ENCODE data around the gene CLK2. TPM values are rescaled to one million over a fixed set of nuclear protein-coding genes. Genes with fewer than 3 reads are reported as not detected.

CLK2 gene
- total and polyA plus RNA-seq, 7 experiments from 2014 or later = 16.7 to 137 (median 73.7) TPM

GRCh38 chr1:155308493-155309422 is 35.5 kb upstream of the CLK2 start, which contains the start of gene FDPS:
Gene FDPS (plus strand): TSS chr1:155308866. CDS start chr1:155309790, 924 bp downstream.
- intact Hi-C loops (cut with micrococcal nuclease) = loop anchor here (1.0 kb wide), 10 partner anchors 15 to 746 kb away; partner anchors contain the start of genes CLK2 (in 2 of the 2), HCN3 (in 2 of the 2), LAMTOR2 (in 2 of the 2) and SCAMP3 (in 2 of the 2)
- Mint-ChIP-seq H3K4me3 (peak within 1 kb of the TSS; percentile 88 to 99 (median 97)), H3K4me1 (peaks cover 12 to 43% (median 27%) of the 10 kb centered on the region in 7 donors), H3K27ac (peak within 1 kb of the TSS; percentile 89 to 98 (median 96)), H3K36me3 (peaks cover 0 to 29% (median 7%) of the 10 kb centered on the region in 5 donors), H3K9me3 (no peaks in the 10 kb centered on the region), H3K27me3 (no peaks in the 10 kb centered on the region)
- Histone ChIP-seq H3K27me3 (ENCODE audit: control insufficient read depth in 2 of 2, insufficient read depth in 2 of 2, low read length in 2 of 2) (no peaks in the 10 kb centered on the region), H3K9me3 (ENCODE audit: control insufficient read depth in 2 of 3, low read length in 3 of 3) (no peaks in the 10 kb centered on the region), H3K36me3 (ENCODE audit: control insufficient read depth in 2 of 3, insufficient read depth in 3 of 3, low read length in 3 of 3) (peaks cover 0 to 12% (median 5%) of the 10 kb centered on the region in 3 experiments), H3K4me3 (ENCODE audit: low read length) (peak within 1 kb of the TSS; percentile 90), H3K4me1 (ENCODE audit: control insufficient read depth in 2 of 2, insufficient read depth in 2 of 2, low read length in 2 of 2) (peaks cover 11 to 20% of the 10 kb centered on the region in 2 donors), H3K27ac (ENCODE audit: low read depth, low read length) (peak within 1 kb of the TSS; percentile 87)
- DNase-seq (peak; percentile 83 to 98 (median 95)), ATAC-seq (peak; percentile 98)
- ChIA-PET CTCF (interaction anchor here (1.1 to 1.9 kb wide), 3 partner anchors 12 to 58 kb away, joined by 4 to 10 read pairs (median 4); partner anchors contain the start of gene RUSC1), POLR2A (interaction anchor here (0.6 to 1.9 kb wide), 6 partner anchors 10 to 64 kb away, joined by 3 to 15 read pairs (median 4); no protein-coding TSS in a partner anchor)

- Mint-ChIP-seq H3K9me3 (no peaks in the 10 kb centered on the region), H3K27ac (peak overlapping the region in 7 of 9 donors; percentile 43 to 97 (median 94)), H3K4me1 (peaks cover 12 to 35% (median 27%) of the 10 kb centered on the region in 7 donors), H3K27me3 (no peaks in the 10 kb centered on the region), H3K36me3 (peaks cover 0 to 19% (median 2%) of the 10 kb centered on the region in 5 donors), H3K4me3 (peak overlapping the region in 5 of 10 donors; percentile 17 to 49 (median 34))
- DNase-seq (no peak), ATAC-seq (no peak)
- Histone ChIP-seq H3K4me3 (ENCODE audit: low read length) (no peak overlapping the region), H3K9me3 (ENCODE audit: control insufficient read depth in 2 of 3, low read length in 3 of 3) (no peaks in the 10 kb centered on the region), H3K27ac (ENCODE audit: low read depth, low read length) (no peak overlapping the region), H3K4me1 (ENCODE audit: control insufficient read depth in 2 of 2, insufficient read depth in 2 of 2, low read length in 2 of 2) (peaks cover 11 to 20% of the 10 kb centered on the region in 2 donors), H3K36me3 (ENCODE audit: control insufficient read depth in 2 of 3, insufficient read depth in 3 of 3, low read length in 3 of 3) (peaks cover 0 to 2% (median 0%) of the 10 kb centered on the region in 3 experiments), H3K27me3 (ENCODE audit: control insufficient read depth in 2 of 2, insufficient read depth in 2 of 2, low read length in 2 of 2) (no peaks in the 10 kb centered on the region)
- intact Hi-C loops (cut with micrococcal nuclease) = no loop called here
- ChIA-PET POLR2A (interaction anchor here (0.7 to 1.9 kb wide), 5 partner anchors 12 to 175 kb away, joined by 3 to 15 read pairs (median 4); no protein-coding TSS in a partner anchor), CTCF (interaction anchor here (0.9 to 1.9 kb wide), 4 partner anchors 15 to 282 kb away, joined by 4 to 10 read pairs (median 6); partner anchors contain the start of gene ENTREP3)
Observed at GRCh38 chr1:155307247-155307740, 34.0 kb upstream of the CLK2 start.

- ATAC-seq (no peak), DNase-seq (no peak)
- ChIA-PET POLR2A (interaction anchor here (0.6 kb wide), 1 partner anchor 54 kb away, joined by 3 read pairs; no protein-coding TSS in a partner anchor), CTCF (interaction anchor here (0.8 kb wide), 1 partner anchor 58 kb away, joined by 3 read pairs; no protein-coding TSS in a partner anchor)
- Mint-ChIP-seq H3K4me1 (peaks cover 10 to 26% (median 21%) of the 10 kb centered on the region in 7 donors), H3K36me3 (peaks cover 0 to 9% (median 0%) of the 10 kb centered on the region in 5 donors), H3K27ac (peak overlapping the region in 3 of 9 donors; percentile 34 to 72 (median 56)), H3K9me3 (no peaks in the 10 kb centered on the region), H3K27me3 (peaks cover 0 to 8% (median 0%) of the 10 kb centered on the region in 5 donors), H3K4me3 (peak overlapping the region in 2 of 10 donors; percentile 42 to 47)
- peaks cover 11 to 20% of the 10 kb centered on the region in 2 donors for H3K4me1 ChIP-seq (ENCODE audit: control insufficient read depth in 2 of 2, insufficient read depth in 2 of 2, low read length in 2 of 2)
- no peak overlapping the region for H3K27ac ChIP-seq (ENCODE audit: low read depth, low read length)
- no peak overlapping the region for H3K4me3 ChIP-seq (ENCODE audit: low read length)
- H3K27me3 ChIP-seq (ENCODE audit: control insufficient read depth in 2 of 2, insufficient read depth in 2 of 2, low read length in 2 of 2) = no peaks in the 10 kb centered on the region
- intact Hi-C loops (cut with micrococcal nuclease) = no loop called here
- H3K36me3 ChIP-seq (ENCODE audit: control insufficient read depth in 2 of 3, insufficient read depth in 3 of 3, low read length in 3 of 3) = no peaks in the 10 kb centered on the region
- H3K9me3 ChIP-seq (ENCODE audit: control insufficient read depth in 2 of 3, low read length in 3 of 3) = no peaks in the 10 kb centered on the region
Observed at GRCh38 chr1:155305881-155306391, 32.6 kb upstream of the CLK2 start.

DNA sequence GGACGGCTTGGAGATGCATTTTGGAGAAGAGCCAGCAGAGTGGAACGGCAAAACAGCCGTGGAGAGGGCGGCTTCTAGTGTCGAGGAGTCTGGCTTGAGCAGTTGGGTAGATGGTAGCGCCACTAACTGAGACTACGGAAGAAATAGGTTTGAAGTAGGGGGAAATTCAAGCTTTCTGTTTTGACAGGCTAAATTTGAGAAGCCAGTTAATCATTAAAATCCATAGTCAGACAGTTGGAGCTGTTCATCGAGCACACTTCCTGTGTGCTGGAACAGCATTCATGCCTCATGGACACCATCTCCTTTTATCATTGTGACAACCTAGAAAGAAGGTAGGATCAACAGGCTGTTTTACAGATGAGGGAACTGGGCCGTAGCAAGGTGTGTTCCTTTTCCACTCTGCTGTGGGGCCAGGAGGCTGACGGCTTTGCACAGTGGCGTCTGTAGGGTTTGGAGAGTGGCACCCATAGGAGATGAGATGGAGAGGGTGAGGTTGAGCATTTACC is 31.3 kb upstream of the CLK2 start:
- no peaks in the 10 kb centered on the region for H3K36me3 ChIP-seq (ENCODE audit: control insufficient read depth in 2 of 3, insufficient read depth in 3 of 3, low read length in 3 of 3)
- no peak overlapping the region for H3K27ac Mint-ChIP-seq
- H3K36me3 Mint-ChIP-seq = peaks cover 0 to 2% (median 0%) of the 10 kb centered on the region in 5 donors
- H3K4me3 ChIP-seq (ENCODE audit: low read length) = no peak overlapping the region
- H3K27ac ChIP-seq (ENCODE audit: low read depth, low read length) = no peak overlapping the region
- ATAC-seq (no peak), DNase-seq (no peak)
- H3K9me3 ChIP-seq (ENCODE audit: control insufficient read depth in 2 of 3, low read length in 3 of 3) = no peaks in the 10 kb centered on the region
- H3K9me3 Mint-ChIP-seq = no peaks in the 10 kb centered on the region
- H3K27me3 Mint-ChIP-seq = peaks cover 0 to 8% (median 0%) of the 10 kb centered on the region in 5 donors
- intact Hi-C loops (cut with micrococcal nuclease) = no loop called here
- peaks cover 5 to 14% (median 11%) of the 10 kb centered on the region in 7 donors for H3K4me1 Mint-ChIP-seq
- H3K27me3 ChIP-seq (ENCODE audit: control insufficient read depth in 2 of 2, insufficient read depth in 2 of 2, low read length in 2 of 2) = no peaks in the 10 kb centered on the region
- no peak overlapping the region for H3K4me3 Mint-ChIP-seq
- CTCF ChIA-PET = no interaction called here
- POLR2A ChIA-PET = no interaction called here
- peaks cover 4 to 11% of the 10 kb centered on the region in 2 donors for H3K4me1 ChIP-seq (ENCODE audit: control insufficient read depth in 2 of 2, insufficient read depth in 2 of 2, low read length in 2 of 2)

- Histone ChIP-seq H3K27me3 (ENCODE audit: control insufficient read depth in 2 of 2, insufficient read depth in 2 of 2, low read length in 2 of 2) (no peaks in the 10 kb centered on the region), H3K9me3 (ENCODE audit: control insufficient read depth in 2 of 3, low read length in 3 of 3) (no peaks in the 10 kb centered on the region), H3K4me3 (ENCODE audit: low read length) (no peak within 1 kb of the TSS), H3K36me3 (ENCODE audit: control insufficient read depth in 2 of 3, insufficient read depth in 3 of 3, low read length in 3 of 3) (no peaks in the 10 kb centered on the region), H3K27ac (ENCODE audit: low read depth, low read length) (no peak within 1 kb of the TSS), H3K4me1 (ENCODE audit: control insufficient read depth in 2 of 2, insufficient read depth in 2 of 2, low read length in 2 of 2) (no peaks in the 10 kb centered on the region)
- no peaks in the 10 kb centered on the region for H3K9me3 Mint-ChIP-seq
- H3K4me3 Mint-ChIP-seq = no peak within 1 kb of the TSS
- ATAC-seq = no peak
- no peak for DNase-seq
- CTCF ChIA-PET = no interaction called here
- H3K36me3 Mint-ChIP-seq = peaks cover 0 to 2% (median 0%) of the 10 kb centered on the region in 5 donors
- POLR2A ChIA-PET = no interaction called here
- peaks cover 0 to 5% (median 1%) of the 10 kb centered on the region in 7 donors for H3K4me1 Mint-ChIP-seq
- intact Hi-C loops (cut with micrococcal nuclease) = no loop called here
- peaks cover 8 to 24% (median 16%) of the 10 kb centered on the region in 5 donors for H3K27me3 Mint-ChIP-seq
- H3K27ac Mint-ChIP-seq = no peak within 1 kb of the TSS
Observed at GRCh38 chr1:155301342-155301841, 28.1 kb upstream of the CLK2 start, which contains the start of gene PKLR. Gene PKLR (minus strand): TSS chr1:155301438. CDS start chr1:155301395, 43 bp downstream.
